GM21576 (cell line): ENCODE data around the gene TAF11L8.
"Not testable (repeated sequence)": the region's sequence is repeated elsewhere in the genome, so short reads cannot be mapped to it uniquely, and the experiment has no call there.

Source experiments
- ATAC-seq: cut with Tn5 transposase; IDR thresholded peaks from one replicate; pipeline ENCODE4 v1.9.1; 2021; ENCODE audit warnings: mild to moderate bottlenecking, moderate library complexity; ENCODE audit not compliant: unreplicated experiment

The TAF11L8 gene

GRCh38 chr5:17590860-17591259 is at the start of gene TAF11L8:
Gene TAF11L8 (minus strand): TSS chr5:17590960.
- ATAC-seq: not testable (repeated sequence)

- ATAC-seq: no peak
These were observed 43.4 kb upstream of the TAF11L8 start, which contains the start of gene TAF11L14 for GRCh38 chr5:17634160-17634559. Gene TAF11L14 (plus strand): TSS chr5:17634460.

GRCh38 chr5:17631788-17632187 is 41.0 kb upstream of the TAF11L8 start, which contains the start of gene TAF11L13:
Gene TAF11L13 (plus strand): TSS chr5:17632088.
- not testable (repeated sequence) for ATAC-seq

- ATAC-seq: no peak
These were observed 34.9 kb upstream of the TAF11L8 start for GRCh38 chr5:17625686-17626085.

GRCh38 chr5:17620627-17621026 is 29.9 kb upstream of the TAF11L8 start:
- no peak for ATAC-seq

- no peak for ATAC-seq
These were observed 28.6 kb upstream of the TAF11L8 start for GRCh38 chr5:17619354-17619753.

- ATAC-seq: no peak
These were observed 24.3 kb upstream of the TAF11L8 start for GRCh38 chr5:17614872-17615605.

GRCh38 chr5:17610092-17610491 is 19.3 kb upstream of the TAF11L8 start, which contains the start of gene TAF11L12:
Gene TAF11L12 (plus strand): TSS chr5:17610392.
- not testable (repeated sequence) for ATAC-seq

- not testable (repeated sequence) for ATAC-seq
These were observed 16.7 kb upstream of the TAF11L8 start for GRCh38 chr5:17607461-17607860.

- ATAC-seq: no peak
These were observed 14.2 kb upstream of the TAF11L8 start for GRCh38 chr5:17604951-17605350.

GRCh38 chr5:17603880-17604279 is 13.1 kb upstream of the TAF11L8 start, which contains the start of gene TAF11L11:
Gene TAF11L11 (plus strand): TSS chr5:17604183.
- not testable (repeated sequence) for ATAC-seq

- ATAC-seq: not testable (repeated sequence)
These were observed 7.0 kb upstream of the TAF11L8 start, which contains the start of gene TAF11L10 for GRCh38 chr5:17597728-17598127. Gene TAF11L10 (minus strand): TSS chr5:17597828.

- not testable (repeated sequence) for ATAC-seq
These were observed 3.5 kb upstream of the TAF11L8 start, which contains the start of gene TAF11L9 for GRCh38 chr5:17594255-17594654. Gene TAF11L9 (minus strand): TSS chr5:17594394.

GRCh38 chr5:17585658-17586057 is 5.1 kb downstream of the TAF11L8 start, which contains the start of gene TAF11L7:
Gene TAF11L7 (minus strand): TSS chr5:17585758.
- not testable (repeated sequence) for ATAC-seq
